ENCODE results near the gene KLHL21.
"Not testable (repeated sequence)": the region's sequence is repeated elsewhere in the genome, so short reads cannot be mapped to it uniquely, and the experiment has no call there.

KLHL21 gene

GRCh38 chr1:6582370-6582769, 20.3 kb downstream of the KLHL21 start:
- DNase-seq (ENCODE audit: low read depth), result no peak

DNA sequence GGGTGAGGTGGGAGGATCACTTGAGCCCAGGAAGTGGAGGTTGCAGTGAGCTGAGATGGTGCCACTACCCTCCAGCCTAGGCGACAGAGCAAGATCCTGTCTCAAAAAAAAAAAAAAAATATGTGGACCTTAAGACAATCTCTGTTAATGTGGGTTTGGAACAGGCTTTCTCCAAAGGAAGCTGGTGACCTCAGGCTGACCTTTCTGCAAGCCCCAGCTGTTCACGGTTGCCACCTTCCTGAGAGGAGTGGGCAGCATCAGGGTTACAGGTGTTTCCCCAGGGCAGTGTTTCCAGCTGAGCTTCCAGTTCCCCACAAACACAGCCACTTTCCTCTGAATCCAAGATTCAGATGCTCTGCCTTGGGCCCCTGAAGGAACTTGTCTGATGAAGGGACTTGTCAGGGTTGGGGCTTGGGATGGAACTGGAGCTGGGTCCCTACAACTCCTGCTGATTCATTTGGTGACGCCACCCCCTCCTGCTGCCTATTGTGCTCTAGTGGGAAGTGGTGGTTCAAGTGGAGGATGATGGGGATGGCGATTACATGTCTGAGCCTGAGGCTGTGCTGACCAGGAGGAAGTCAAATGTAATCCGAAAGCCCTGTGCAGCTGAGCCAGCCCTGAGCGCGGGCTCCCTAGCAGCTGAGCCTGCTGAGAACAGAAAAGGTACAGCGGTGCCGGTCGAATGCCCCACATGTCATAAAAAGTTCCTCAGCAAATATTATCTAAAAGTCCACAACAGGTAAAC, 20.9 kb downstream of the KLHL21 start:
- no peak for DNase-seq (ENCODE audit: low read depth)

GRCh38 chr1:6580593-6581409, 21.9 kb downstream of the KLHL21 start:
- no peak for DNase-seq (ENCODE audit: low read depth)

DNA sequence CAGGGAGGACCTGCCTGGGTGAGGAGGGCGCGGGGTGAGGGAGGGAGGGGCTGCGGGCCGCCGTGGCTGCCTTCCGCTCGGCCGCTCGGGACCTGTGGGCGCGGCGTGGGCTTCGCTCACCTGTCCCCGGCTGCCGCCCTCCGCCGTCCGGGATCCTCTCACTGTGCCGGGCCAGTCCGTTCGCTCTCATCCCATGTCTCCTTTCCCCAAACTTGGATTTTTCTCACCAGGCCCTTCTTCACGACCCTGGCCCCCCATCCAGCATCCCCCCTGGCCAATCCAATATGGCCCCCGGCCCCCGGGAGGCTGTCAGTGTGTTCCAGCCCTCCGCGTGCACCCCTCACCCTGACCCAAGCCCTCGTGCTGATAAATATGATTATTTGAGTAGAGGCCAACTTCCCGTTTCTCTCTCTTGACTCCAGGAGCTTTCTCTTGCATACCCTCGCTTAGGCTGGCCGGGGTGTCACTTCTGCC, 22.5 kb downstream of the KLHL21 start:
- no peak for DNase-seq (ENCODE audit: low read depth)

DNA sequence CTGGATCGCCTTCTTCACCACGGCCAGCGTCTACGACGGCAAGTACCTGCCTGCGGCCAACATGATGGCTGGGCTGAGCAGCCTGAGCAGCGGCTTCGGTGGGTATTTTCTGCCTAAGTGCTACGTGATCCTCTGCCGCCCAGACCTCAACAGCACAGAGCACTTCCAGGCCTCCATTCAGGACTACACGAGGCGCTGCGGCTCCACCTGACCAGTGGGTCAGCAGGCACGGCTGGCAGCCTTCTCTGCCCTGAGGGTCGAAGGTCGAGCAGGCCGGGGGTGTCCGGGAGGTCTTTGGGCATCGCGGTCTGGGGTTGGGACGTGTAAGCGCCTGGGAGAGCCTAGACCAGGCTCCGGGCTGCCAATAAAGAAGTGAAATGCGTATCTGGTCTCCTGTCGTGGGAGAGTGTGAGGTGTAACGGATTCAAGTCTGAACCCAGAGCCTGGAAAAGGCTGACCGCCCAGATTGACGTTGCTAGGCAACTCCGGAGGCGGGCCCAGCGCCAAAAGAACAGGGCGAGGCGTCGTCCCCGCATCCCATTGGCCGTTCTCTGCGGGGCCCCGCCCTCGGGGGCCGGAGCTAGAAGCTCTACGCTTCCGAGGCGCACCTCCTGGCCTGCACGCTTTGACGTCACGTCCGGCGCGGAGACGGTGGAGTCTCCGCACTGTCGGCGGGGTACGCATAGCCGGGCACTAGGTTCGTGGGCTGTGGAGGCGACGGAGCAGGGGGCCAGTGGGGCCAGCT, 23.1 kb downstream of the KLHL21 start, which contains the start of gene ZBTB48:
ZBTB48 (plus strand) TSS at position 621 of the 745 bp plus-strand sequence. CDS start 616 bp downstream, outside the sequence.
- DNase-seq (ENCODE audit: low read depth), result peak; percentile 91

GRCh38 chr1:6578624-6579373, 23.9 kb downstream of the KLHL21 start:
- DNase-seq (ENCODE audit: low read depth), result no peak

DNA sequence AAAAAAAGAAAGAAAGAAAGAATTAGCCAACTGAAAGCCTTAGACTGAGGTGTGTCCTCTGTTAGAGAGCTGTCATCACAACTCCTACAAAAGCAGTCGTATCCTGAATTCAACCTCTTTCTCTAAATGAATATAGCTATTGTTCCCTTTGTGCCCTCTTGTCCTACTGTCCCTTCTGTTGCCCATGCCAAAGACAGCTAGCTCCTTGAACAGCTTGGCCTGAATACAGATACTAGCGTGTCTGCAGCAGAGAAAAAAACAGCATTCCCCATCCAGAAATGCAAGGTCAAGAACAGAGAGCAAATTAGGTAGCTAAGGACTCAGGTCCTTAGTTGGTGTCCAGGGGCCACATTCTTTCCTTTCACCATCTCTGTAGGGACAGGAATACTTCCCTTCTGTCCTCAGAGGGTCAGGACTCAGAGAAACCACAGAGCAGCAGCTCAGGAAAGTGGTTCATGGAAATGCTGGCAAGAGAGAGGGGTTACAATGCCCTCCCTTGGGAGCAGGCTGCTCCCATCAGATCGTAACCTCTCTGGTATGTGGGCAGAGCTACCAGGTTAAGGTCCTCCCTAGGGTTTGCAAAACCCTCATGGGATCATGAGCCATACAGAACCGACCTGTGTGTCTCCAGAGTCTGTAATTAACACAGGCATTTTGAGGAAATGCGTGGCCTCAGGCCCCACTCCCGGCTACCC, 24.7 kb downstream of the KLHL21 start:
- no peak for DNase-seq (ENCODE audit: low read depth)

- no peak for DNase-seq (ENCODE audit: low read depth)
Measured at GRCh38 chr1:6574818-6575217, 27.9 kb downstream of the KLHL21 start.

- DNase-seq (ENCODE audit: low read depth), result no peak
Measured at GRCh38 chr1:6574025-6574620, 28.5 kb downstream of the KLHL21 start.

DNA sequence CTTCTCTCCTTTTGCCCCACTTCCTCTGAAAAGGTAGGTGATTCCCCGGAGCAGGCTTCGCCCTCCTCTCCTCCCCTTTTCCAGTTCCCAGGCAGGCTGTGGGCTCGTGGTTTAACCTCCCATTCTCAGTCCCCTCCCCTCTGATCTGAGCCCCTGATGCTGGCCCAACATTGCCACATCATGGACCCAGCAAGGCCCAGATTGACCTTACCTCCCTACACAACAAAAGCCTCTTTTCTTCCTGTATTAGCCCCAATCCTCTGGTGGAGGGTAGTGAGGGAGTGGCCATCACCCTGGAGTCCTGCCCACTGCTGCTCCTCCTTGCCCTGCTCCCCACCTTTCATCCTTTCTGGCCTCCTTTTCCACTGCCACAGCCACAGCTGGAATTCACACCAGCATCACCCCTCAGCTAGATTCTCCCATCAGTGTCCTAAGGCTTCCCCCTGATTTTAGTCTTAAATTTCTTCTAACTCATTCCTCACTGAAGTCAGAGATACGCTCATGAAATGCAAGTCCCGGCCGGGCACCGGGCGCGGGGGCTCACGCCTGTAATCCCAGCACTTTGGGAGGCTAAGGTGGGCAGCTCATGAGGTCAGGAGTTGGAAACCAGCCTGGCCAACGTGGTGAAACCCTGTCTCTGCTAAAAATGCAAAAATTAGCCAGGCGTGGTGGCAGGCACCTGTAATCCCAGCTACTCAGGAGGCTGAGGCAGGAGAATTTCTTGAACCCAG, 29.9 kb downstream of the KLHL21 start:
- no peak for DNase-seq (ENCODE audit: low read depth)

- DNase-seq (ENCODE audit: low read depth), result no peak
Measured at GRCh38 chr1:6570987-6571386, 31.7 kb downstream of the KLHL21 start.

- no peak for DNase-seq (ENCODE audit: low read depth)
Measured at GRCh38 chr1:6570100-6570499, 32.6 kb downstream of the KLHL21 start.

DNA sequence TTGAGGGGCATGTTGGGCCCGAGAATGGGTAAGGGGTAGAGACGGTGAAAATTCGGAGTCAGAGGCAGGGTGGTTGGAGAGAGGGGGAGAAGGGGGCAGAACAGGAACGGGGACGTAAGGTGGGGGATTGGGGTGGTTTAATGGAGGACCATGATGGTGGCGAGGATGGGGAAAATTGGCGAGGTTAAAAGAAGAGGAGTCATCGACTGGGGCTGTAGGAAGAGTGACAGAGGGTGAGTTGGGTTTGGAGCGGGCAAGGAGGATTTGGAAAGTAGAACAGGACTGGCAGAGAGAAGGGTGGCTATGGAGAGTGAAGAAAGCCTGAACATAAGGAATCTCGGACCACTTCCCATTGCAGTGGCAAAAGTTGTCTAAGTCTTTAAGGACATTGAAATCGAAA, 33.6 kb downstream of the KLHL21 start:
- DNase-seq (ENCODE audit: low read depth), result no peak

DNA sequence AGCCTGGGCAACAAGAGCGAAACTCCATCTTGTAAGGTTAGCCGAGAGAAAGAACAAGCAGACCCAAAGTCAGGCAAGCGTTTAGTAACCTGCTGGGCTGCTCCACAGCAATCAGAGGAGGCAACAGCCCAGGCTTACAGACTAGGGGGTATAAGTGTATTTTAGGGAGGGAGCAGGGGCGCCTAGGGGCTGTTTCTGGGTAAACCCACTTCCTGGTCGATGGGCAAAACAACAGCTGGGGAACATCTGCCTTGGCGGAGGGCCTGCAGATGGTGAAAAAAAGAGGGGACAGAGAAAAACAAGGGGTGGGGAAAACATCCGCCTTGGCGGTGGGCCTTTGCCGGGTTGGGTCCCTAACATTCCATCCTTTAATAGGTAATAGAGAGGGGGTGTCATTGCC, 42.4 kb downstream of the KLHL21 start:
- DNase-seq (ENCODE audit: low read depth), result no peak

DNA sequence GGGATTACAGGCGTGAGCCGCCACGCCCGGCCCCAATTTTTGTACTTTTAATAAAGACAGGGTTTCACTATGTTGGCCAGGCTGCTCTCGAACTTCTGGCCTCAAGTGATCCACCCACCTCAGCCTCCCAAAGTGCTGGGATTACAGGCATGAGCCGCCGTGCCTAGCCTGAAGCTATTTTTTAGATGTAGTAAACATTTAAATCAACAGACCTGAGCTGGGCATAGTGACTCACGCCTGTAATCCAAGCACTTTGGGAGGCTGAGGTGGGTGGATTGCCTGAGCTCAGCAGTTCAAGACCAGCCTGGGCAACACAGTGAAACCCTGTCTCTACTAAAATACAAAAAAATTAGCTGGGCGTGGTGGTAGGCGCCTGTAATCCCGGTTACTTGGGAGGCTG, 43.5 kb downstream of the KLHL21 start:
- not testable (repeated sequence) for DNase-seq (ENCODE audit: low read depth)

- no peak for DNase-seq (ENCODE audit: low read depth)
Measured at GRCh38 chr1:6557597-6557996, 45.1 kb downstream of the KLHL21 start.

GRCh38 chr1:6554907-6555778, 47.5 kb downstream of the KLHL21 start, which contains the start of gene TAS1R1:
TAS1R1 (plus strand) TSS chr1:6555307; CDS start chr1:6555374, 67 bp downstream.
- no peak for DNase-seq (ENCODE audit: low read depth)

DNA sequence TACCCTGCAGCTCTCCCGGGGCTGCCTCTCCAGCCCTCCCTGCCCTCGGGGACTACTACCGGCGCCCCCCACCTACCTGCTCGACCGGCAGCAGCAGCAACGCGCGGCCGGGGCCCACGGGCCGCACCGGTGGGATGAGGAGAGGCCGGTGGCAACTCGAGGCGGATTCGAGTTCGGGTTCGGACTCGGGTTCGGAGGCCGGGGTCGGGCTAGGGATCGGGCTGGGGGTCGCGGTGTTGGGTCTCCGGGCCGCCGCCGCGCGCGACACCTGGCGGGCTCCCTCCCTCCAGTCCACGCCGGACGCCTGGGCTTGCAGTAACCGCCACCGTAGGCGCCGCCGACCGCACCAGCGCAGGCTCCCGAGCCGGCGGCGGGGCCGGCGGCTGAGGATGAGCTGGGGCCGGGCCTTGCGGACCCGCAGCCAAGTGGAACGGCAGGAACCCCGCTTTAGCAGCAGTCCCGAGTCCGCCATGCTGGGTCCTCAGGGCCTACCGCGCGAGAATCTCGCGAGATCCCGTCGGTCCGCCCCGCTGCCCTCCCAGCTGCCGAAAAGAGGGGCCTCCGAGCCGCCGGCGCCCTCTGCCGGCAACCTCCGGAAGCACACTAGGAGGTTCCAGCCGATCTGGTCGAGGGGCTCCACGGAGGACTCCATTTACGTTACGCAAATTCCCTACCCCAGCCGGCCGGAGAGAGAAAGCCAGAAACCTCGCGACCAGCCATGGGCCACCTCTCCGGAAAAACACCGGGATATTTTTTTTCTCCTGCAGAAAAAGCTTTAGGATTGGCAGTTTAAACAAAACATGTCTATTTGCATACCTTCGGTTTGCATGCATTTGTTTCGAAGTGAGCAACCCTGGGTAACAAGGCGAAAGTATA, 48.4 kb downstream of the KLHL21 start, which contains the start of gene NOL9:
NOL9 (minus strand) TSS at position 483 of the 876 bp plus-strand sequence; CDS start at position 472, 11 bp downstream.
- peak; percentile 88 for DNase-seq (ENCODE audit: low read depth)

All from stimulated activated CD8-positive, alpha-beta memory T cell treated with anti-CD3 and anti-CD28 coated beads, Interleukin-15, amount 100 ng/mL, for 1 hour (primary cell).